Pons (tissue), 1 donor: Measurements from ENCODE around the gene TRIM24.
A peak's percentile ranks its signal among the peaks of the same experiment; 100 is the strongest.
"Not testable (repeated sequence)": the region's sequence is repeated elsewhere in the genome, so short reads cannot be mapped to it uniquely, and the experiment has no call there.

ENCODE experiments used
- DNase-seq: peaks from one replicate; pipeline ENCODE4 v3.0.0-alpha.2; 2016; ENCODE audit warnings: low spot score

TRIM24 gene

DNA sequence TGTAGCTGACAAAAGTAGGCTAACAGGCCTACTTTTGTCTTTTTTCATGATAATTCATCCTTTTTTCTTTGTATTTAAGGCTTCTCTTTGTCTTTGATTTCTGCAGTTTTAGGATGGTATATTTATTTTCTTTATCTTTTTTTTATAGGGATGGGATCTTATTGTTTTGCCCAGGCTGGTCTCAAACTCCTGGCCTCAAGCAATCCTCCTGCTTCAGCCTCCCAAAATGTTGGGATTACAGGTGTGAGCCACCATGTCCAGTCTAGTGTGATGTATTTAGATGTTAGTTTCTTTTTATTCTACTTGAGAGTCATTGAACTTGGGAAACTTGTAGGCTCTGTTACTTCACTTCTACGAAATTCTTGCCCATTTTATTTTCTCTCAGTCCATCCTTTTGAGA lies 35.4 kb downstream of the TRIM24 start:
- DNase-seq: no peak

- no peak for DNase-seq
These were observed 39.3 kb downstream of the TRIM24 start for GRCh38 chr7:138499340-138499739.

DNA sequence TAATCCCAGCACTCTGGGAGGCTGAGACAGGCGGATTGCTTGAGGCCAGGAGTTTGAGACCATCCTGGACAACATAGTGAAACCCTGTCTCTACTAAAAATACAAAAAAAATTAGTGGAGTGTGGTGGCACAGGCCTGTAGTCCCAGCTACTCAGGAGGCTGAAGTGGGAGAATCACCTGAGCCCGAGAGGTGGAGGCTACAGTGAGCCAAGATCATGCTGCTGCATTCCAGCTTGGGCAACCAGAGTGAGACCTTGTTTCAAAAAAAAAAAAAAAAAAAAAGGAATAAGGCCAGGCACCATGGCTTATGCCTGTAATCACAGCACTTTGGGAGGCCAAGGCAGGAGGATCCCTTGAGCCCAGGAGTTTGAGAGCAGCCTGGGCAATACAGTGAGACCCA lies 40.2 kb downstream of the TRIM24 start:
- DNase-seq: not testable (repeated sequence)

- DNase-seq: no peak
These were observed 40.8 kb downstream of the TRIM24 start for GRCh38 chr7:138500892-138501291.

GRCh38 chr7:138502023-138502767 lies 42.1 kb downstream of the TRIM24 start:
- DNase-seq: no peak

DNA sequence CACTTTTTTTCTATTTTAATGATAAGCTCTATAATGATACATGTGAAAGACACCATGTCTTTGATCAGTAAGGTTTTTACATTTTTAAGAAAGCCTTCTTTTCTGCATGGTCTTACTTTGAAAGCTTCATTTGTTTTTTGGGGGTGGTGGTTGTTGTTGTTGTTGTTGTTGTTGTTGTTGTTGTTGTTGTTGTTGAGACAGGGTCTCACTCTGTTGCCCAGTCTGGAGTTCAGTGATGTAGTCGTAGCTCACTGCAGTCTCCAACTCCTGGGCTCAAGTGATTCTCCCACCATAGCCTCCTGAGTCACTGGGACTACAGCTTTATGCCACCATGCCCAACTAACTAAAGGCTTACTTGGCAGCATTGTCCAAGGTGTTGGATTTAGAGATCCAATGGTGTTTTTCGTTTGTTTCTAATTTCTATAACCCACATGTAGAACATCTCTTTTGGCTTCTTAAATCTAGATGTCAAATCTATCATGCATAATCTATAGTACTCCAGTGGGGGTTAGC lies 45.4 kb downstream of the TRIM24 start:
- DNase-seq: no peak

- DNase-seq: no peak
These were observed 46.7 kb downstream of the TRIM24 start for GRCh38 chr7:138506764-138507163.

DNA sequence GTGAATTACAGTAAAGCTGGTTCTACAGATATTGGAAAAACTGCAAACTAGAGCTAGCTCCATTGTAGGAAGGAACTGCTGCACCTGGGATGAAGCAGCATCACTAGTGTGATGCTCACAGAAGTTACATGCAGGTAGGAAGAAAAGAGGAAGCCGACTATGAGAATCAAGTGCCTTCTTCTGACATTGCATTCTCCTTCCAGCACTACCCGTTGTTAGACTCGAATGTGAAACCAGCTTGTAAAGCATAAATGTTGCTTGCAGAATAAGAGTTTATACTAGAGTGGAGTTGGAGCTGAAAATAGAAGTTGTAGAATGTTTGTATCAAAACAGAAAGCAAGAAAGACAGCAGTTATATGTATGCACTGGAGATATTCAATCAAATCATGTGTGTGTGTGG lies 49.9 kb downstream of the TRIM24 start:
- no peak for DNase-seq

GRCh38 chr7:138512092-138512858 lies 52.2 kb downstream of the TRIM24 start:
- no peak for DNase-seq

DNA sequence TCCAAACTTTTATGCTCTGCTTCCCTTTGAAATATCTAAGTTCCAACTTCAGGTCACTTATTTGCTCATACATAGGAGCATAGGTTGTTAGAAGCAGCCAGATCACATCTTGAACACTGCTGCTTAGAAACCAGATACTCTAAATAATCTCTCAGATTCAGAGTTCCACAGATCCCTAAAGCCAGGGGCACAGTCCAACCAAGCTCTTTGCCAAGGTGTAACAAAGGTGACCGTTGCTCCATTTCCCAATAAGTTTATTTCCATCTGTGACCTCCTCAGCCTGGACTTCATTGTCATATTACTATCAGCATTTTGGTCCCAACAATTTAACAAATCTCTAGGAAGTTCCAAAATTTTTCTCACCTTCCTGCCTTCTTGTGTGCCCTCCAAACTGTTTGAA lies 52.8 kb downstream of the TRIM24 start:
- DNase-seq: no peak

GRCh38 chr7:138513344-138513871 lies 53.3 kb downstream of the TRIM24 start:
- DNase-seq: no peak

DNA sequence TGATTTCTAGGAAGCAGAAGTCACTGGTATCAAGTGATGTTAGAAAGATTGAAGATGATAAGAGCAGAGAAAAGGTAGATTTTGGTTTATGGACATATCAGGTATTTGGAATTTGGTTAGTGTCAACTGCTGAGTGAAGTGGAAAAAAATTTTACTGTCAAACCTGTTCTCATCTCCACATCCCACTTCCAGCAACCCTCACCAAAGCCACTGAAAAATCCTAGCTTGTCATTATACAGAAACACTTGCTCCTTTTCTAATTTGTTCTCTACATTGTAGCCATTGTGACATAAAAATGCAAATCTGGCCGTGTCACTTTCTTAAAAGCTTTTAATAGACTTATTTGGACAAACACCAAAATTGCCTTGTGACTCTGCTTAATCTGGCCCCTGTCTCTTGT lies 54.0 kb downstream of the TRIM24 start:
- DNase-seq: no peak

- DNase-seq: no peak
These were observed 55.0 kb downstream of the TRIM24 start for GRCh38 chr7:138515001-138515528.

DNA sequence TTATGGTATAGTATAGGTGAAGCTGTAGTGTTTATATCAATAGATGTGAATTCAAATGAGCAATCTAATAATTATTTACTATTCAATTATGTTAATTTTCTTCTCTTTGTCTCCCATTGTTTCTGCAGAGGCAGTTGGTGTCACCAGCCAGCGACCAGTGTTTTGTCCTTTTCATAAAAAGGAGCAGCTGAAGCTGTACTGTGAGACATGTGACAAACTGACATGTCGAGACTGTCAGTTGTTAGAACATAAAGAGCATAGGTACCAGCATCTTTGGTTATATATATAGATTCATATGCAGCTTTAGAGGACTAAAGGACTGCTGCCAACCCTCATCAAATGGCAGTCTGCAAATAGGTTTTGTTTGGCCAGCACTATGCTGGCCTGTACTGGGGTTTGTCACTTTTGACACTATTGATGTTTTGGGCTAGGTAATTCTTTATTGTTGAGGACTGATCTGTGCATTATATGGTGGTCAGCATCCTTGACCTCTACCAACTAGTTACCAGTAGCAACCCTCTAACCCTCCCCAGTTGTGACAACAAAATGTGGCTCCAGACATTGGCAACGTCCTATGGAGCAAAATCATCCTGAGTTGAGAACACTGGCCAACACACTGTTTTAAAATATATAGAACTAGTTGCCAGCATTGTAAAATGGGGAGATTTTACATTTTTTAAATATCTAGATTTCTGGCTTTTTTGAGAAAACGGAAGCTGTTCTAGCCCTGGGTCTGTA lies 59.2 kb downstream of the TRIM24 start:
- DNase-seq: peak; percentile 74

DNA sequence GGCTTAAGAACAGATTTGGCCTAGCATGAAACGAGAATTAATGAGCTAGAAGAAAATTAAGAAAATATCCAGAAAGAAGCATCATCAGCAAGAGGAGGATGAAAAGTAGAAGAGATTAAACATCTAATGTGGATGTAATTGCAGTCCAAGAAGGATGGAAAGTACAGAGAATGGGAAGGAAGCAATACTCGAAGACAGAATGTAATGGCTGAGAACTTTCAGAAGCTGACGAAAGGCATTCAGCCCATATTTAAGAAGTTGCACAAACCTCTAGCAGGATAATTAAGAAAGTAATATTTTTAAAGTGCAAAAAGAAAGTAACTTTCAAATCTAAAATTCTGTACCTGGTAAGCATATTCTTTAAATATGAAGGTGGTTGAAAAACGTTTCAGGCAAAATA lies 60.7 kb downstream of the TRIM24 start:
- DNase-seq: no peak

DNA sequence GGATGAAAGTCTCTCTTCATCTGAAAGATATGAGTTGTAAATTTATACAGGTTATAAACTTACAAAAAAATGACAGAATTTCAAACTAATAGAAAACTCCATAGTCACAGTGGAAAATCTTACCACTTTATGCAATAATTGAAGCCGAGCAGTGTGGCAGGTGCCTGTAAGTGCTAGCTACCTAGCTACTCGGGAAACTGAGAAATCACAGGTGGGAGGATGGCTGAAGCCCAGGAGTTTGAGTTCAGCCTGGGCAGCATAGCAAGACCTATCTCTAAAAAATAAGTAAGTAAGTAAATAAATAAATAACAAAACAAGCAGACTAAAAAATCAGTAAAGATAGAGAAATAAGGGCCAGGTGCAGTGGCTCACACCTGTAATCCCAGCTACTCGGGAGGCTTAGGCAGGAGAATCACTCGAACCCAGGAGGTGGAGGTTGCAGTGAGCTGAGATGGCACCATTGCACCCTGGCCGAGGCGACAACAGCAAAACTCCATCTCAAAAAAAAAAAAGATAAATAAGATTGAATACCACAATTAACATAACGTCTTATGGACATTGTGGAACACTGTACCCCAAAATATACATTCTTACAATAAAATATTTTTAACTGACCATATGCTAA lies 61.9 kb downstream of the TRIM24 start:
- DNase-seq: no peak

- DNase-seq: no peak
These were observed 64.2 kb downstream of the TRIM24 start for GRCh38 chr7:138524259-138524658.

GRCh38 chr7:138525757-138526156 lies 65.7 kb downstream of the TRIM24 start:
- DNase-seq: no peak

- no peak for DNase-seq
These were observed 67.7 kb downstream of the TRIM24 start for GRCh38 chr7:138527746-138528223.

DNA sequence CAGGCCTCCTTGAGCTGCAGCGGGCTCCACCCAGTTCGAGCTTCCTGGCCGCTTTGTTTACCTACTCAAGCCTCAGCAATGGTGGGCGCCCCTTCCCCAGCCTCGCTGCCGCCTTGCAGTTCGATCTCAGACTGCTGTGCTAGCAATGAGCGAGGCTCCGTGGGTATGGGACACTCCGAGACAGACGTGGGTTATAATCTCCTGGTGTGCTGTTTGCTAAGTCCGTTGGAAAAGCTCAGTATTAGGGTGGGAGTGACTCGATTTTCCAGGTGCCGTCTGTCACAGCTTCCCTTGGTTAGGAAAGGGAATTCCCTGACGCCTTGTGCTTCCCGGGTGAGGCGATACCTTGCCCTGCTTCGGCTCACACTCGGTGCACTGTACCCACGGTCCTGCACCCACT lies 76.8 kb downstream of the TRIM24 start:
- DNase-seq: not testable (repeated sequence)

DNA sequence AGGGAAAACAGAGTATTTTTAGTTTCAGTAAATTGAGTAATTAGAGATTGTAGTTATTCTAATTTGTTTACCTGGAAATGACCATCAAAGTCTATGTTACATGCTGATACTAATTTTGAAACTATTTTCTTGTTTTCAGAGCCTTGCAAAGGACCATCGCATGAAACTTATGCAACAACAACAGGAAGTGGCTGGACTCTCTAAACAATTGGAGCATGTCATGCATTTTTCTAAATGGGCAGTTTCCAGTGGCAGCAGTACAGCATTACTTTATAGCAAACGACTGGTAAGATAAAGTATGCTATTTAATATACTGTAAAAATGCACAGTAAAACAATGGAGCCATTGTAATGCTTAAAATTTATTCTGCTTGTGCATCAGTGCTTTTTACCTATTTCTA lies 78.5 kb downstream of the TRIM24 start:
- peak; percentile 59 for DNase-seq
